Activated CD8-positive, alpha-beta memory T cell treated with anti-CD3 and anti-CD28 coated beads for 24 hours (primary cell): ENCODE data around the gene VCP.
A peak's percentile ranks its signal among the peaks of the same experiment; 100 is the strongest.
"Not testable (repeated sequence)": the region's sequence is repeated elsewhere in the genome, so short reads cannot be mapped to it uniquely, and the experiment has no call there.

Experiments
- DNase-seq: peaks from one replicate; pipeline ENCODE4 v3.0.0-alpha.2; 2020

The VCP gene

DNA sequence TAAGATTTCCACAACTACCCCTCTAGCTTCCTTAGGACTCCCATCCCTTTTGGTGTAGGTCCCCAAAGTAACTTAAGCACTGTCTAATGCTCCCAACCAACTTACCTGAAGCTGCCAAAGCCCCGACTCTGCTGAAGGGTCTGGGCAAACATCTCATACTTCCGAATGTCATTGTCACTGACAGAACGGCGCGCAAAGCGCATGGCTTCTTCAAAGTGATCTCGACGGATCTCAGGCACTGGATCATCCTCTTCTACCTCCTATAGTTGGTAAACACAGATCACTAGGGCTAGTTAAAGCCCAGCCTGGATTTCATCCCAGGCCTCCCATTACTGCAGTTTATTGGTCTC, 15.2 kb downstream of the VCP start:
- no peak for DNase-seq

DNA sequence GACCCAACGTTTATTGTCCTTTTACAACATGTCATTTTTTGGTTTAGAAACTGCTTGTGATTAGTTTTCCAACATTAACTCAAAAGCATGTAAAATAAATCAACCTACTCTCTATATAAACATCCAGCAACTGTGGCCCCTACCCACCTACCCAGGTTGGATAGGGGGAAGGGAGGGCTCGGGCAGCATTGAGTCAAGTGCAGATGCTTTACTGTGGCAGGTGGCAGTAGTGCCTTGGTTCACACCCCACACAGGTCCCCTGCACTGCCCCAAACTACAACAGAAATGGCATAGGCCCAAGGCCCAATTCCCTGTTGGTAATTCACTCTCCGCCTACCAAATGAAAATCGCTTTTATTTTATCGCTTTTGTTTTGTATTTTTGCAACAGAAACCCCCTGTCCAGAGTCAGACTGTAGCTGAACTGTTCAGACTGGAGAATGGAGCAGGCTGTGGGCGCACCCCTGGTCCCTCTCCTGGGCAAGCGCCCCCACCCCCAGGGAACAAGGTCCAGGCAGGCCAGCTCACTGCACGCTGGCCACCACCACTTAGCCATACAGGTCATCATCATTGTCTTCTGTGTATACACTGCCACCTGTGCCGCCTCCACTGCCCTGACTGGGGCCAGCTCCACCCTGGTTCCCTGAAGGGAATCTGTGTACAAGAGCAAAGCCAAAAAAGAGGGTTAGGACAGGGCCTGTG, 15.7 kb downstream of the VCP start:
- no peak for DNase-seq

DNA sequence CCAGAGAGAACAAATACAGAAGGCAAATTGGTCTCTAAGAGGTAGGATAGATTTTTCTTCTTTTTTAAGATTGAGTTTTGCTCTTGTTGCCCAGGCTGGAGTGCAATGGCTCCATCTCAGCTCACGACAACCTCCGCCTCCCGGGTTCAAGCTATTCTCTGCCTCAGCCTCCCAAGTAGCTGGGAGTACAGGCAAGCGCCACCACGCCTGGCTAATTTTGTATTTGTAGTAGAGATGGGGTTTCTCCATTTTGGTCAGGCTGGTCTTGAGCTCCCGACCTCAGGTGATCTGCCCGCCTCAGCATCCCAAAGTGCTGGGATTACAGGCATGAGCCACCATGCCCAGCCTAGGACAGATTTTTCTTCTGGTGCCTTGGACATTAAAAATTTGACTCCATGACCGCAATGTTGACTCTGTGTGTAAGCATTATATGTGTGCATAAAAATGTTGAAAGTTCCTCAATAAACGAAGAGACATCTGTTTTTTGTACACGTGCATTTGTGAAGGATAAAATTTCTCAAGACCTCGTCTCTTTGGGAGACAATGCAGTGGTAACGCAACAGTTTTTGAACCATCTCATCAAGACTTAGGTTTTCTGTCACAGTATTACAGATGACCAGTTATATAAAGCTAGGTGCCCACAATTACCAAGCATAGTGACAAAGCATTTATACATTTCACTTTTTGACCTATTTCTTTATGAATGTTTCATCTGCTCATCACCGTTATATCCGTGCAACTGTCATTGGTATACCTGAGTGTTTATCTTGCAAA, 17.4 kb downstream of the VCP start:
- DNase-seq: no peak

DNA sequence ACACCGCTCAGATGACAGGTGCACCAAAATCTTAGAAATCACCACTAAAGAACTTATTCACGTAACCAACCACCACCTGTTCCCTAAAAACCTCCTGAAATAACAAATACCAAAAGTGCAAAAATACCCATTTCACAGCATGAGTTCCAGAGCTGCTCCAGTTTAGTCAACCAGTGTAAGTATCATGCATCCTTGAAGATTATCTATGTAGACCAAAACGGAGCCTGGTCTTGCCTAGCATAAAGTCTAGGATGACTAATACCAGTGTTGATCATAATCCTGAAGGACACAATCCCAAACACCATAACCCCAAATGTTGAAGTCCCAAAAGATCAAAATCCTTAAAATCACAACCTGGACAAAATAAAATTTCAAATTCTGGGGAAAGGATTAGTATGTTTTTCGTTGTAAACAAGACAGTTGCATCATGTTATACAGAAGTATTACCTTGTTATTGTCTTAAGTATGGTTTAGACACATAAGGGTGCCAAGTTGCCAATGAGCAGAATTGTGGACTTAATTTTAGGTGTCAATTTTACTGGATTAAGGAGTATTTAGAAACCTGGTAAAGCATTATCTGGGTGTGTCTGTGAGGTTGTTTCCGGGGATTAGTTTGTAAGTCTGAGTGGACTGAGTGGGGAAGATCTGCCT, 18.1 kb downstream of the VCP start:
- DNase-seq: no peak

DNA sequence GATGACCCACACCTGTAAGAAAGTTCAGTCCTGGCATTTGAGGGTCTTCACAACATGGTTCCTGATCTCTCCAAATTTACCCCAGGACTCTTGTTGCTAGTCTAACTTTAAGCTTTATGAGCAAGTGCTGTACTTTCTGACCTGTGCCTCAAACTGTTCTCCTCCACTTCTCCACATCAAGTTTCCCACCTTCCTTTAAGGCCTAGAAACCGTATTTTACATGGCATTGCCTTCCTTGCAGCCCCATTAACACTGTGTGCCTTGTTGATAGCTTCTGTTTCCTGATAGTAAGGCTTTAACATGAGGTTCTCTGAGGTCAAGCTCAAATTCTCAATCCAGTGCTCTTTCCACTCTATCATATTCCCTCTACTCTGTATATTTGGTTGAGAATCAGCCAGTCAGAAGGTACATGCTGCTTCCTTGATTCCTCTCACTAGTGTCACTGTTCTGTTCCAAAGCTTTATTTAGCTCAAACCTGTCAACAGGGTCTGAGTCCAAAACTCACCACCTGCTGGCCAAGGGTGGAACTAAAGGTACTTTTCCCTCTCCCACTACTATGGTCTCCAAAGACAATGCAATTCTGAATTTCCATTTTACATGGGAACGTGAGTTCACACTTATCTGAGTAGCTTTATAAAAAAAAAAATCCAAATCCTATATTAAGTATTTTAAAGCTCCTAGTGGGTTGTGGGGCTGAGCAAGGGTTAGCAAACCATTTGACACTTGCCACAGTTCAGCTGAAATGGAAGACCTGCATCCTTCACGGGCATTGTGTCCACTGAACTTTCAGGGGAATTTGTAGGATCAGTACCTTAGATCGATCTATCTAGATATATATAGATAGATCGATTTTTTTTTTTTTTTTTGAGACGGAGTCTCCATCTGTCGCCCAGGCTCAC, 21.1 kb downstream of the VCP start:
- DNase-seq: no peak

DNA sequence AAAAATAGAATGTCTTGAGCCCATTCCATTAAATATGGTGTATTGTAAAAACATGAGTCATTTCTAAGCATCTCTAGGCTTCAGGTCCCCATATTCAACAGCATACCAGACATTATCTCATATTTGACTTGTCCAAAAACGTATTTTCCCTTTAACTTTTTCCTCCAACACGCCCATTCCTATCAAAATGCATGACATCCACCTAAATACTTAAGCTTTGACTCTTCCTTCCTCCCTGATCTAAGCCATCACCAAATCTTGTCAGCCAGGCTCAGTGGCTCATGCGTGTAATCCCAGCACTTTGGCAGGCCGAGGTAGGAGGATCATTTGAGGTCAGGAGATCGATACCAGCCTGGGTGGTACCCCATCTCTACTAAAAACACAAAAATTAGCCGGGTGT, 23.9 kb downstream of the VCP start:
- DNase-seq: no peak

DNA sequence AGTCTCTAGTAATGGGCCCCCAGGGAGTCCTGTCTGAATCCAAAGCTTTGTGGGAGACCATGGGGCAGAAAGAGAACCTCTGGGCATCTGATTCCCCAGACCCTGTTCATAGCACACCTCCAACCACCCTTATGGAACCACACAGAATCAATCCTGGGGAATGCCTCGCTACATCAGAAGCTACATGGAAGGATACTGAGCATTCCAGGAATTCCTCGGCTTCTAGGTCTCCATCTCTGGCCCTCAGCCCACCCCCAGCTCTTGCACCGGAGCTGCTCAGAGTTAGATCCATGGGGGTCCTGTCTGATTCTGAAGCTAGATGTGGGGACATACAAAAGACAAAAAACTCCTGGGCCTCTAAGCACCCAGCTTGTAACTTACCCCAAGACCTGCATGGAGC, 28.4 kb downstream of the VCP start:
- no peak for DNase-seq

DNA sequence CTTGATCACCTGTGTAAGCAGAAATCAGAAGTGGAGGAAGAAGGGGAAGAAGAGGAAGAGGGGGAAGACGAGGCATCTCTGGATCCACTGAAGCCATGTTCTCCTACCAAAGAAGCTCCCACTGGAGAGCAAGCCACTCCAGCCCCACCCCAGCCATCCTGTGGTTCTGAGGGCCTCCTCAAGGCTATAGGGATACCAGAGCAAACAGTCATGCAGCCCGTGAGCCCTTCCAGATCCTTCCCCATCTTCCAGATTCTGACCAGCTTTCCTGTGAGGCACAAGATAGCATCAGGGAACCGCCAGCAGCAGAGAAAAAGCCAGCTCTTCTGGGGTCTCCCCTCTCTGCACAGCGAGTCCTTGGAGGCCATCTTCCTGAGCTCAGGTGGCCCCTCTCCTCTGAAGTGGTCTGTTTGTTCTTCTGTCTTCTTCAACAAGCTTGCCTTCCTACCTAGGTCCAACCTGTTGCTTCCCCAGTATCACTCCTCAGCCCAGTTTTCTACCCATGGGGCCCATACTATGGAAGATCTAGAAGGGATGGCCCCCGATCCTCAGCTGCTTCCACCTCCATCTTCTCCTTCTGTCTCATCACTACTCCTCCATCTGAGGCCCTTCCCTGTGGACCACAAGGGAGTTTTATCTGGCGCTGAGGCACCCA, 29.4 kb downstream of the VCP start:
- no peak for DNase-seq

DNA sequence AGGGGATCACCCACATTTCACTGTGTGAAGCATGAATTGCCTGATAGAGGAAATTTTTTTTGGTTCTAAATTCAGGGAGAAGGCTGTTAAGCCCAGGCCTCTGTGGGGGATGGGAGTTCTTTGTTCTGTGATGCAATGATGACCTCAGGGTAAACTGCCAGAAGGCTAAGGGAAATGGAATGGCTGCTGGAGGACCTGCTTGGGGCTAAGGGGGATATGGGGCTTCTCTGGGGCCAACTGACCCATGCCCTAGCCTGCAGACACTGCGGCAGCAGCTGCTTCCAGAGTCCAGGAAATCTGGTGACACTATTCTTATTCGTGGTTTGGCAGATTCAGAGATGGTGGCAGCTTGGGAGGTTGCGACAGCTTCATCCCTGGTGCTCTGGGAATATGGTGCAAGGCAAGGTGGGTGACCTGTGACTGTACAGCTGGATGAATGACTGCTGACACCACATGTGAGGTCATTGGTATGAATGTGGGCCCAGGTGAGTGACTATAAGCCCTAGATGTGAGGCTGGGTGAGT, 30.3 kb downstream of the VCP start:
- no peak for DNase-seq

DNA sequence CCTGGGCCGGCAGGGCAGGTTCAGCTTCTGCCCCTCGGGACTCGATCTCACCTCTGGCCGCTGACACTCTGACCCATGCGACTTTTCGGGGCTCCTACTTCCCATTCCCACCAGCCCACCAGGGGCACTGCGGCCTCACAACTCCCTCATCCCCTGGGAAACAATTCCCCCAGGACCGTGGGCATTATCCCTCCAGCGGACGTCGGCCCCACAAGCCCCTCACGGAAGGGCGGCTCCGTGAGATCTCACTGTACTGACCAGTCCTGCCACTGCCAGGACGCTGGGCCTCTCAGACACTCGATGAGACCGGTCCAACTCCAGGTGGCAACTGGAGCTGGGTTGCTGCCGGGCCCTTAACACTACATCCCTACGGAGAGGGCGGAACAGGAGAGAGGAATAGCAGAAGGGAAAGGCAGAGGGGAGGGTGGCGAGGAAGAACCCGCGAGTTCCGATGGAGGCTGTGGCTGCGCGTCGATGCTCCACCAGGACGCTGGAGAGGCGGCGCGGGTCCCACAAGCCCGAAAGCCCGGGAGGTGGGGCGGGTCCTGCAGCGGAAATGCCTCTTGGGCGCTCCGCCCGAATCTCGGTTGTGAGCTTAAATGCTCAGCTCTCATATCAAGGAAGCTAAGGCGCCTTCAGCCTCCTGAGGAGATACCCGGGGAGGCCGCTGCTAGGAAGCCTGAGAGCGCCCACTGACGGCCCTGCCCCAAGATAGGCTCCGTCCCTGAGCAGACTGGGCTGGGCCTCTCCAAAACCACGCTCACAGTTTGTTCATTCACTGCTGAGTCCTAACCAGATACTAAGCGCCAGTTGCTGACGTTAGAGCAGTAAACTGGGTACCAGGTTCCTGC, 36.3 kb downstream of the VCP start:
- DNase-seq: peak; percentile 62

DNA sequence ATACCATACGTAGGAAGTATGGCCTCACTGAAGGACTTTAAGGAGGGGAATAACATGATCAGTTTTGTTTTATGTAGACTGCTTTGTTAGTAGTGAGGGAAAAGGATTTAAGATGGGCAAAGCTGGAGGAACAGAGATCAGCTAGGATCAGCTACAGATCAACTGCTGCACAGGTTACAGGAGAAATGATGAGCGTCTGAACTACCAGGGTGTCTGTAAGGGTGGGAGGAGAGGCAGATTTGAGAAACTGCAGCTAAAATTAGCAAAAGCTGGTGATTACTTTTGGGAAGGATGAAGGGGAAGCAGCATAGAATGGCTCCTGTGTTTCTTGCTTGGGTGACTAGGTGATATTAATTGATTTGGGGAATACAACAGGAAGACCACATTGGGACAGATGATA, 39.3 kb downstream of the VCP start:
- DNase-seq: no peak

DNA sequence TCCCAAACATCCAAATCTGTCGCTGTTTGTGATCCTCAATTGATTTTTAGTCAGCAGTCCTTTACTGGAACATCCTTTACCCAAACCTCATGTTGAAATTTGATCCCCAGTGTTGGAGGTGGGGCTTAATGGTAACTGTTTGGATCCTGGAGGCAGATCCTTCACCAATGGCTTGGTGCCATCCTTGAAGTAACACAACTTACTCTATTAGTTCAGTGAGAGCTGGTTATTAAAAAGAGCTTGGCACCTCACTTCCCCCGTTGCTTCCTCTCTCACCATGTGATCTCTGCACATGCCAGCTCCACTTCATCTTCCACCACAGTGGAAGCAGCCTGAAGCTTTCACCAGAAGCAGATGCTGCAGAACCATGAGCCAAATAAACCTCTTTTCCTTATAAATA, 42.6 kb downstream of the VCP start:
- no peak for DNase-seq

DNA sequence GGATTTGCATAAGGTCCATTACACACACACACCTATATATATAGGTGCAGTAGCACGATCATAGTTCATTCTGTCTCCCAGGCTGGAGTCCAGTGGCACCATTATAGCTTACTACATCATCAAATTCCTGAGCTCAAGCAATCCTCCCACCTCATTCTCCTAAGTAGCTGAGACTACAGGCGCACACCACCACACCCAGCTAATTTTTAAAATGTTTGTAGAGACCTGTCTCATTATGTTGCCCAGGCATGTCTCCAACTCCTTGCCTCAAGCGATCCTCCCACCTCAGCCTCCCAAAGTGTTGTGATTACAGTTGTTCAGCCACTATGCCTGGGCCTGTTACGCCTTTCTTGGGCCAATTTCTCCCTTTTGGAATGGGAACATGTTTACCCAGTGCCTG, 43.2 kb downstream of the VCP start:
- no peak for DNase-seq

DNA sequence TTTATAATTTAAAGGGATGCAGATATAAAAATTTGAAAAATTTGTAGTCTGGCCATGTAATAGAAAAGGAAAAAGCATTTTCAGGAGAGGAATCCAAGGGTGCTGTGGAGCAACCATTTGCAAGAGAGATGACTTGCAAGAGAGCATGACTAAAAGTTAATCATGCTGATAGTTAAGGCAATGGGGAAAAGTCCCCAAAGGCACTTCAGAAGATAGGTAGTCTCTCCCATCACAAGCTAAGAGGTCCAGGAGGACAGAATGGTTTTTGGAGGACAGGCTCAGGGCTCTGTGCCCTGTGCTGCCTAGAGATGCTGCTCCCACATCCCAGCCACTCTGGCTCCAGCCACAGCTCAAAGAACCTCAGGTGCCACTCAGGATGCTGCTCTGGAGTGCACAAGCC, 44.1 kb downstream of the VCP start:
- no peak for DNase-seq

DNA sequence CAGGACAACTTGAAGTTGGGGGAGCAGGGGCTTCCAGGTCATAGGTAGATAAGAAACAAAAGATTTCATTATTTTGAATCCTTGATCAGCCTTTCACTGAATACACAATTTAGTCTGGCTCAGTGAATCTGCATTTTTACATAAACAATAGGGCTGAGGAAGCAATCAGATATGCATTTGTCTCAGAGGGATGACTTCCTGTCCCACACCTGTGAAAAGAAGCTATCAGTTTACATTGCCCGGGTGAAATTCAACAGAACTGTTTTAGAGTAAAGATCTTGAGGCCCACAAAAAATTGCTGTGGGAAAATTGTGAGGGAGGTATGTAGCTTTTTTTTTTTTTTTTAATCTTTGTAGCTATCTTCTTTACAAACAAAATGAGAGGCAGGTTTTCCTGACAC, 44.6 kb downstream of the VCP start:
- DNase-seq: no peak

DNA sequence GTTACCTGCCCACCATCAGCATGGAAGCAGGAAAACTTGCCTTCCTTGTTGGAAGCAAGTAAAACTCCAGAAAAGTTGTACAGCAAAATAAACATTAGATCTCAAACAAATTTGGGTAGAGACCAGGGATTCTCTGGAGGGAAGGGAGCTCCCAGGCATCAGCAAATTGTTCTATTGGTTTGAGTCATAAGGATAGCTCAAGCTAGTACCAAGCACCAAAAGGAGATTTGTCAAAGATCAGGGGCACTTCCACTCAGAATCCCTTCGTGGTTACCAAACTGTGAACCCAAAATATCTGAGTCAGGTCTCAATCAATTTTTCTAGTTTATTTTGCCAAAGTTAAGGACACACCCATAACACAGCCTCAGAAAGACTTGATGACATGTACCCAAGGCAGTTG, 45.1 kb downstream of the VCP start:
- no peak for DNase-seq

DNA sequence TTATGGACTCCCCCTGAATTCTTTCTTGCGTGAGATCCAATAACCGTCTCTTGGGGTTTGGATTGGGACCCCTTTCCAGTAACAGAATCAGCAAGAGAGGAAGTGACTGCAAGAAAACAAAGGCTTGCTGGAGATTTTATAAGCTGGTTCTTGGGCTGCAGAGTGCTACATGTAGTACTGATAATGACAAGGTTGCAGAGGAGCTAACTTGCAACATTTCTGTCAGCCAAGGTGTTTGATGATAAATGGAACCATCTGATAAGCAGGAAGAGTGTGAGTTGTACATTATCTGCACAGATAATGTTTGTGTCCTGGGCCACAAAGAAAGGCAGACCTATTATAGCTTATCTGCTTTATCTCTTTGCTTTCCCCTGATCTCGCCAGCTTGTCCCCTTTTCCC, 45.8 kb downstream of the VCP start:
- no peak for DNase-seq

DNA sequence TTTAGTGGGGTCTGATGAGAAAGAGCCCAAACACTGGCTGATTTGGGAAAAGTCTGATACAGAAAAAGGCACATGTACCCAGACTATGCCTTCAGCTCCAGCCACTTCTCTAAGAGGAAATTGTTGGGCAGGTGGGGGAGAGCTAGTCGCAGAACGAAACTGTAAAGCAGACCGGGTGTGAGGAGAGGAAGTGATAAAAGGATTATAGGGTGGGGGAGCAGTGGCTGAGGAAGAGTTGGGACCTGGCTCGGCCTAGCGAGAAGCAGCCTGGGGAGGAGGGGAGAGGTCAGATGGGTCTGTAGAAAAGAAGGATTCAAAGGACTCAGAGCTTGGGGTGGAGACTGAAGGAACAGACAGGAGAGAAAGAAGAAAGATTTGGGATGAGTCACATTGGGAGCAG, 49.0 kb downstream of the VCP start:
- DNase-seq: not testable (repeated sequence)

DNA sequence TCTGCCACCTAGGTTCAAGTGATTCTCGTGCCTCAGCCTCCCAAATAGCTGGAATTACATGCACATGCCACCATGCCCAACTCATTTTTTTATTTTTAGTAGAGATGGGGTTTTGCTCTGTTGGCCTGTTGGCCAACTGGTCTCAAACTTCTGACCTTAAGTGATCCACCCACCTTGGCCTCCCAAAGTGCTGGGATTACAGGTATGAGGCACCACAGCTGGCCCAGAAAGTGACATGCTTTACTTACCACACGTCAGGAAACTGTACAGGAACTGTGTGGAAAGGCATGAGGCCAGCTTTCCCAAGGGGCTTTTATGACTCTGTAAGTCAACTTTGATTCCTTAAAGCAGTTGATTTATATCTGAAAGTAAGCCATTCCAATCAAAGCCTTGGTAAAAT, 57.9 kb downstream of the VCP start:
- no peak for DNase-seq

DNA sequence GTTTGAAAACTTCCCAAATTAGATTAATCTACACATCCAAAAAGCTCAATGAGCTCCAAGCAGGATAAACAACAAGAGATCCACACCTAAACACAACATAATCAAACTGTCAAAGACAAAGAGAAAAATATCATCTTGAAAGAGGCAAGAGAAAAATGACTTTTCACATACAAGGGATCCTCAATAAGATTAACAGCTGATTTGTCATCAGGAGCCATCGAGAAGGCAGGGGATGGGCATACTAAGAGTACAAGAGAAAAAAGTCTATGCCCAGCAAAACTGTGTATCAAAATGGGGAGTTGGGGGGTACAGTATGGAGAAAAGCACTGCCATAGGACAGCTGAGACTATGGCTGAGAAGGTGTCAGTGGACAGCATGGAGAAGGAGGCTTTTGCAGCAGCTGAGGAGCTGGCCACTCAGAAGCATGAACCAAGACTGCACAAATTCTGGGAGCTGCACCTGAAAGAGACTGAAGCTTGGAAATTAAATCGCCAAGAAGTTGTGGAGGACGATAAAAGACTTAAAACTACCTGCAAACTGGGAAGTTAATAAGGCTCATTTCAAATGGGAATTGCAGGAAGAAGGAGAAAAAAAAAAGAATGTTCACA, 62.0 kb downstream of the VCP start:
- DNase-seq: no peak
